ENCODE measurements around the gene RTN4R.
"Not testable (repeated sequence)": the region's sequence is repeated elsewhere in the genome, so short reads cannot be mapped to it uniquely, and the experiment has no call there.

RTN4R gene

DNA sequence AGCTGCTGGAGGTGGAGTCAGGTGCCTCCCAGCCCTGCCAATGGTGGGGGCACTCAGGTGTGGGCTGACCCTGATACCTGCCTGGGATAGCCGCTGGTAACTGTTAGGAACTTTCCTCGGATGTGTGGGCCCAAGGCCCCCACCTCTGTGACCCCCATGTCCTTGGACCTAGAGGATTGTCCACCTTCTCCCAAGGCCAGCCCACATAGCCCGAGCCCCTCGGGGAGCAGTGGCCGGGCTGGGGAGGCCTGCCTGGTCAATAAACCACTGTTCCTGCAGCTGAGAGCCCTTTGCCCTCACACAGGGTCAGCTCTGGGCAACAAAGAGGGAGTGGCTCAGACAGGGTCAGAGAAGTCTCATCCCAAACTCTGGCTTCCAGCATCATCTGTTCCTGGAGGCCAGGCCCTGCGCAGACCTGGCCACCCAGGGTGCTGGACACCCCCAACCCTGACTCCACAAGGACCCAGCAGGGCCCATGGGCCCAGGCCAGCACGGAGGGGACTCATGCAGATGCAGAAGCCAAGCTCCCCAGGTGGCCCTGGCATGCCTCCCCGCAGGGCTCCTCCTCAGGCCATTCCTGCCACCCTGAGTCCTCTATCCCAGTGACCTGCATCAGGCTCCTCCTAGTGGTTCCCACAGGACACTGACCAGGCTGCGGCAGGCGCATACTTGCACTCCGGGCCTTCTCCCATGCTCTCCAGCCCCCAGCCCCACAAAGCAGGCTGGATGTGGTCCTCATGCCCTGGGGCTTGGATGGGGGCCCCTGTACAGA is 45.4 kb upstream of the RTN4R start:
- not testable (repeated sequence) for H3K27ac ChIP-seq
- TF ChIP-seq, protein P1, sequence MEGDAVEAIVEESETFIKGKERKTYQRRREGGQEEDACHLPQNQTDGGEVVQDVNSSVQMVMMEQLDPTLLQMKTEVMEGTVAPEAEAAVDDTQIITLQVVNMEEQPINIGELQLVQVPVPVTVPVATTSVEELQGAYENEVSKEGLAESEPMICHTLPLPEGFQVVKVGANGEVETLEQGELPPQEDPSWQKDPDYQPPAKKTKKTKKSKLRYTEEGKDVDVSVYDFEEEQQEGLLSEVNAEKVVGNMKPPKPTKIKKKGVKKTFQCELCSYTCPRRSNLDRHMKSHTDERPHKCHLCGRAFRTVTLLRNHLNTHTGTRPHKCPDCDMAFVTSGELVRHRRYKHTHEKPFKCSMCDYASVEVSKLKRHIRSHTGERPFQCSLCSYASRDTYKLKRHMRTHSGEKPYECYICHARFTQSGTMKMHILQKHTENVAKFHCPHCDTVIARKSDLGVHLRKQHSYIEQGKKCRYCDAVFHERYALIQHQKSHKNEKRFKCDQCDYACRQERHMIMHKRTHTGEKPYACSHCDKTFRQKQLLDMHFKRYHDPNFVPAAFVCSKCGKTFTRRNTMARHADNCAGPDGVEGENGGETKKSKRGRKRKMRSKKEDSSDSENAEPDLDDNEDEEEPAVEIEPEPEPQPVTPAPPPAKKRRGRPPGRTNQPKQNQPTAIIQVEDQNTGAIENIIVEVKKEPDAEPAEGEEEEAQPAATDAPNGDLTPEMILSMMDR (conservative IDR thresholded peaks at IDR 0.05) = peak; percentile 47

DNA sequence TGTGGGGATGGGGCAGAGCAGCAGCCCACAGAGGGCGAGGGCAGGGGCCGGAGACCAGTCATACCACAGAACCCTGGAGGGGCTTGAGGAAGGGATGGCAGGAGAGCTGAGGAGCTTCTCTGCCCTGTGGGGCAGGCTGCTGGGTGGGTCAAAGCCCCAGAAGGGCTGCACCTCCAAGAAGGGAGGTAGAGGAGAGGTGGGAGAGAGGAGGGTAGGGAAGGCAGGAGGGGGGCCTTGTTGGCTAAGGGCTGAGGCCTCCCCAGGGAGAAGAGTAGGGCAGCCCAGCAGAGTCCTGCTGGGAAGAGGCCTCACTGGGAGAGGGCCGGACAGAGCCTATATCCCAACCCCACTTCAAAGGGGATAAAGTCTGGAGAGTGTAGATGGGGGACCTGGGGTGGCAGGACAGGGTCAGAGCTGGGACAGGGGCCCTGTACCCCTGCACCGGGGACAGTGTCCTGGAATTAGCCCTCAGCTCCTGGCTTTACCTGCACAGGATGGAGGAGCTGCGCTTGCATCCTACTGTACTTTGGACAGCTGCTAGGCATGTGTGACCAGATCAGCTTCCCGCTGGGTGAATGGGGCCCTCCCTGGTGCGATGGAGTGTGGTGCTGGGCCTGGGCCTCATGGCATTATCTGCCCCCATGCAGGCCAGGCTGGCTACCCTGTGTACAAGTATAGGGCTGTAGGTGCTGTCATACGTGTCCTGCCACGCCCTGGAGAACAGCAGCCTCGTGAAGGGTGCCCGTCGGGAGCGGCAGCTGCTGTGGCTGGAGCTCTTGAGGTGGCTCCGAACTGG is 44.5 kb upstream of the RTN4R start:
- TF ChIP-seq, protein P1 (conservative IDR thresholded peaks at IDR 0.05) = no peak

DNA sequence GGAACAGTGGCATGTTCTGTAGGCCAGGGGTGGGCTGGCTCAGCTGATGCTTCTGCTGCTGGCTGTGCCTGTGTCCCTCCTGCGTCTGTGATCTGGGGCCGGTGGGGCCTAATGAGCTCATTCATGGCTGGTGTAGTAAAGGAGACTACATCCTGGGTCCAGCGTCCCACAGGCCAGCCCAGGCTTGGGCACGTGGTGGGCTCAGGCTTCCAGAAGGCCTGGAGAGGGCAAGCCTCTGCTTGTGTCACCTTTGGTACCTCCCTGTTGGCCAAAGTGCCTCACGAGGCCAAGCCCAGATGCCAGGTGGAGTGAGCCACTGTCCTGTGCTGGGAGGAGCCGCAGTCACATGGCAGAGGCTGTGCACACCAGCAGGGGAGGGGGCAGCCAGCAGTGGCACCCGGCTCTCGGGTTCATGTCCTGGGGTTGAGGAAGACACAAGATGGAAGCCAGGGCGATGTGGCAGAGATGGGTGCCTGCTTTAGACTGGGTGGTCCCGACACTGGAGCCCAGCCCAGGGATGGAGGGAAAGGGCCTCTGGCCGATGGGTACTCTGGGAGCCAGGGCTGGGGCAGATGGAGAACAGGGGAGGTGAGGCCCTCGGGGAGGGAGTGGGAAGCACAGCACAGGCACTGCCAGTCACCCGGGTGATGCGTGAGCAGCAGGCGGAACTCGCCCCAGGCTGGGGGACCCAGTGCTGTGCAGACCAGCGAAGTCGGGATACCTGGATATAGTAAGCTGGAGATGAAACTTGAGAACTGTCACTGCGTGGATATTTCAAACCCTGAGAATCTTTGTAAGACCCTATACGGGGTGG is 43.3 kb upstream of the RTN4R start:
- H3K27ac ChIP-seq = not testable (repeated sequence)

More for the DNA sequence above, 44.5 kb upstream of the RTN4R start:
- H3K27ac ChIP-seq = no peak overlapping the region

DNA sequence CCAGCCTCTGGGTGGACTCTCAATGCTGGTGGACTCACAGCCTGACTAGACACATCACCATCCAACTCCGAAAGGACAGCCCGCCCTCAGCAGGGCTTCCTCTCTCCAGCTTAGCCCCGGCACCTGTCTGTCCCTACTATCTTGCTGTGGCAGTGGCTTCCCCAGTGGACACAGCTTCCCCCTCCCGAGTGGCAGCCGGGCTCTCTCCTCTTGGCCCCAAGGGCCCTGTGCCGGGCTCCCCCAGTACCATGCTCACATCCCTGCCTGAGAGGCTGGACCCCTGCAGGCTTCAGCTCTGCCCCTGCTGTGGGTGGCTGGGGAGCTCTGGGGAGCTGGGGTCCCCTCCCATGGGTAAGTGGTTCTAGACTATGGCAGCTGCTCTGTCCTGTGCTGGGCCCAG is 42.7 kb upstream of the RTN4R start:
- not testable (repeated sequence) for H3K27ac ChIP-seq

DNA sequence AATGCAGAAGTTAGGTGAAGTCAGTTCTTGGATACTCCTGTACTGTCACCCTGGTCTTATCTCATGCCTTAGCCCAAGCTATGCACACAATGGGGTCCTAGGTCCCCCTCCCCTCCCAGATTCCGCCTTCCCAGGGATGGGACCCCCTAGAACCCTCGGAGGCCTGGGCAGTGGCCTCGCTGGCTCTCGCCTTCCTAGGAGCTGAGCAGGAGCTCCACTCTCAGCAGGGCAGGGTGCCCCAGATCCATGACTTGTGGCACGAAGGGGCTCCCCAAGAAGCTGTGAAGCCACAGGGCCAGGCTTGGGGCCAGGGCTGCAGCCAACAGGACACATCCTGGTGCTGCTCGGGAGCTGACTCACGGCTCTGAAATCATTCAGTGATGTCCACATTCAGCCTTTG is 42.1 kb upstream of the RTN4R start:
- H3K27ac ChIP-seq = not testable (repeated sequence)

DNA sequence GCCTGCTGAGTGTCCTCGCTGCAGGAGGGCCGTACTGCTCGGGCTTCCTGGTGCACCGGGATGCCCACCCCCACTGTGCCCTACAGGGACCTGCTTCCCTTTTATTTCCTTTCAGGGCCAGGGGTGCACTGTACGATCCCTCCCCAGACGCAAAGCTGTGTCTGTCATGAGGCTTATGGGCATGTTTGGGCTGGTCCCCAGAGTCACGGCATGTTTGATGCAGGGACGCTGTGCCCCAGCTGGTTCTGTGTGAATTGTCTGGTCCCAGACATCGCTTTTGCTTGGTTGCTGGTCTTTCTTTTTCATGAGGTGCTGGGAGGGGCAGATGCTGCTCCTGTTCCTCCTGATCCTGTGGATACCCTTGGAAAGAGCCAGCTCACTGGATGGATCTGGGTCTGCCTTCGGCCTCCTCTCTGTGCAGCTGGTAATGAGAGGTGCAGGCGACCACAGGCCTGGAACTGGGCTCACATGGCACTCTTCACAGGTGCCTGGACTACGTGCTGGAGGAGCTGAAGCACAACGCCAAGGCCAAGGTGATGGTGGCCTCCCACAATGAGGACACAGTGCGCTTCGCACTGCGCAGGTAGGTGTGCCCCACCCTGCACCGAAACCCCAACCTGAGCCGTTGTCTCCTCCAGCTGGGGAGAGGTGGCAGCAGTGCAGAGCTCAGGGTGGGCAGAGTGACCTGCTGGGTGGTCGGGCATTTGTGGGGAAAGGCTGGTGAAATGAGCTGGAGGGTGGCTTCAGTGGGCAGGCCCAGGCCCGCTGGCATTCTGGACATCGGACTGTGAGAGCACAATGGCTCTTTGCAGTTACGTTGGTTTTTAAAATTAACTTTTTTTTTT is 40.9 kb upstream of the RTN4R start:
- not testable (repeated sequence) for H3K27ac ChIP-seq

DNA sequence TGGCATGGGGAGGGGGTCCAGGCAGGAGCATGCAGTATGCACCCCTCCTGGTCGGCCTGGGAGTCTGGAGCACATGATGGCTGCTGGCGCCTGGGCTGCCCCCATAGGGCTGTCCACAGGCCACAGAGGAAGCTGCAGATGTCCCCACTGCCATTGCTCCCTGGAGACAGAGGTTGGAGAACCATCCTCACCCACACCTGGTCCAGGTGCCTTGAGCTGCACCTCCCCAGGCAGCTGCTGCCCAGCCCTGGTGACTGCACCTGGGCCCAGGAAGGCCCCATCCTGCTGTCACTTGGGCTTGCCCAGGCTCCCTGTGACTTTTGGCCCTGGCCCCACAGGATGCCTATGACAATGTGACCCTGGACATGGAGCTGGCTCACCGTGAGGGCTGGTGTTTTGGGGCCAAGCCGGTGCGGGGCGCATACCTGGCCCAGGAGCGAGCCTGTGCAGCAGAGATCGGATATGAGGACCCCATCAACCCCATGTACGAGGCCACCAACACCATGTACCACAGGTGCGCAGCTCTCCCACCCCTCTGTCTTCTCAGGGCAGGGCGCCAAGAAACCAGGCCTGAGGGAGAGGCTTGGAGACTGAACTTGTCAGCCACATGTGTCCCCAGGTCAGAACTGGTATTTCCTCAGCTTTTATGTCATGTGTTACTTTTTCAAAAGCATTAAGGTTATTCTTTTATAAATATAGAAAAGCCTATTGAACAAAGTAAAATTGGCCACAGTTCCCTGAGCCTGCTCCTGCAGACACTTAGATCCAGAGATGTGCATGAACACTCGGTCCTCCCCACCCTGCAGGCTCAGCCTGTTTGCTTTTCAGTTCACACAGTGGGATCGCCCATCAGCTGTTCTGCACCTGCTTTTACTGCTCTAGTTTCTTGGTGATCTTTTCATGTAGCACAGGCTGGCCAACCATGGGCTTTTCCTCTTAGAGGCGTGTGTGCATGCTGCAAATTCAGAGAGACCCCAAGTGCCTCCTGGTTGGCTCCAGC is 39.6 kb upstream of the RTN4R start:
- not testable (repeated sequence) for H3K27ac ChIP-seq

DNA sequence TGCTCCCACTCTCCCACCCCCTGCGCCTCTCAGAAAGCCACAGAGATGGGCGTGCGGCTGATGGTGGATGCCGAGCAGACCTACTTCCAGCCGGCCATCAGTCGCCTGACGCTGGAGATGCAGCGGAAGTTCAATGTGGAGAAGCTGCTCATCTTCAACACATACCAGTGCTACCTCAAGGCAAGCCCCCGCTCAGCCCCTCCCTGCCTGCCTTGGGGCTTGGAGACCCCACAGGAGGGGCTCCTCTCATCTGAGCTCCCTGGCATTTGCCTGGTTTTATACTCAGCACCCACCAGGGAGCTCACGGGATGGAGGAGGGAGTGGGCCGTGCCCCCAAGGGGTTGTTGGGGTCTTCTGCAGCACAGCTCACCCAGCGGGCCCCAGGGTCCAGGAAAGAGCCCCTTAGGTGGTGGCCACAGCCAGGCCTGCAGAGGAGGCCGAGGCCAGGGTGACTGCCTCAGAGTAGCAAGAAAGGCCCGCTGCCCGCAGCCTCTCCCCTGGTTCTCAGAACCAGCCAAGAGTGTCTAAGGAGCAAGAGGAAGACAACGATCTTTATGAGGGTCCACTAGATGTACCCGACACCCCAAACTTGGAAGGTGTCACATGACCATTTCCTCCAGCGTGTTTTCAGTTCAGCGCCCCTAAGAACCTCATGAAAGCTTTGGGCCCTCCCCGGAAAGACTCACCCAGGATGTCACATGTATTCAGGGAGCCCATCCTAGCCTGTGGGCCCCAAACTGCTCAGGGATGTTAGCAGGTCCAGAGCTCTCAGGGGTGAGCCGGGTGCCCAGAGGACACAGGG is 38.7 kb upstream of the RTN4R start:
- not testable (repeated sequence) for H3K27ac ChIP-seq

DNA sequence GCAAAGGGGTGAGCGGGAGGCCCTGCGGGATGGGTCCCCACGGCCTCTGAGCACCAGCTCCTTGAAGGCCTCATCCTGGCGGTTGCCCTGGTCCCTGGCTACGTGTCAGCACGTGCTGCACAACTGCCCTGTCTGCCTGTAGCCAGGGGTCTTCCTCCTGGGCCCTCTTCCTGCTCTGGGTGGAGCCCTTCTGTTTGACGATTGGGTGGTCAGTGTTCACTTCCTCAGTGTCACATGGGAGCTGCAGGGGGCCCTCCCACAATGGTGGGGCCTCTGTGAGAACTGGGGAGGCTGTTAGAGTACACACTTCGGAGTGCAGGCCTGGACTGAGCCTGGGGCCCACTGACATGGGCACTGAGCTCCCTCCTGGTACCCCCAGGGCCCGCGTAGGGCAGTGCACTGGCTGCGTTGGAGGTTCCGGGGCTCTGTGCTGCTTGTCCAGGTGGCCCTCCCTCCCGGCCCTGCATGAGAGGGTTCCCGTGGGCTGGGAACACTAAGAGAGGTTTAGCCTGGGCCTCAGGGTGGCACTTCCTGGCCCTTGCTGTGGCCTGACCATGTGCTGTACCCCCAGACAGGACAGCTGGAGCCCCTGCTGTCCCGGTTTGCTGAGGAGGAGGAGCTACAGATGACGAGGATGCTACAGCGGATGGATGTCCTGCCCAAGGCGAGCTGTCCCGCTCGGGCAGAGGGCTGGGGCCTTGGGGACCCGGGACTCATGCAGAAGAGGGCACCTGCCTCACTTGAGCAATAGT is 38.0 kb upstream of the RTN4R start:
- TF ChIP-seq, protein P1 (conservative IDR thresholded peaks at IDR 0.05) = no peak
- no peak overlapping the region for H3K27ac ChIP-seq

DNA sequence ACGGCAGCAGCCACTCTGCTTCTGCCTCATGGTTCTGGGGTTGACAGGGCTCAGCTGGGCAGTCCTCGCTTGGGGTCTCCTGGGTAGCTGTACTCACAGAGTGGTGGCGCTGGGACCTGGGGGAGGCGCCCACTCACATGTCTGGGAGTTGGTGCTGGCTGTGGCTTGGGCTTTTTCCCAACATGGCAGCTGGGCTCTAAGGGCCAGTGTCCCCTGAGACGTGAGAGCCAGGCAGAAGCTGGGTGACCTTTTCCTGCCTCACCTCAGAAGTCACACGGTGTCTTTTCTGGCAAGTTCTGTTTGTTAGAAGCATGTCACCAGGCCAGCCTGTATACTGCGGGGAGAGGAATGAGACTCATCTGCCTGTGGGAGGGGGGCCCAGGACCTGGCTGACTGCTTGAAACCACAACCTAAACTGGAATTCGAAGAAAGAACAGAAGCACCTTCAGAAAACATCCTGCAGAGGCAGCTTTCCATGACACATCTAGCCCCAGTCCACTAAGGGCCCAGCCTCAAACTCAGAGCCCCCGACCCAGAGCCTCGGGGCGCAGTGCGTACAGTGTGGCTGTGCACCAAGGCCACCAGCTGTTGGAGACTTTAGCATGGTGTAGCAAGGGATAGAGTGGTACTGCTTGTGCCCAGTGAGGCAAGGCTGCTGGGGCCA is 37.2 kb upstream of the RTN4R start:
- H3K27ac ChIP-seq = not testable (repeated sequence)

Measured in VCaP (cell line).